Smooth muscle cell (in vitro differentiated cells): ENCODE data around the gene TGFBR2. TPM values are rescaled to one million over a fixed set of nuclear protein-coding genes. Genes with fewer than 3 reads are reported as not detected.

Source experiments
- DNase-seq: peaks from one replicate; lab custom pipeline; 2025; ENCODE audit not compliant: unreplicated experiment; lab: John Stamatoyannopoulos, UW
- H2AFZ ChIP-seq: fragments of 200-600 bp; sonication (generic); 2 replicates; pipeline ENCODE4 v1.6.0; 2016; ENCODE audit warnings: antibody characterized with exemption, low read depth, mild to moderate bottlenecking
- H3F3A ChIP-seq: fragments of 200-600 bp; sonication (generic); 2 replicates; pipeline ENCODE4 v1.6.0; 2017; ENCODE audit warnings: antibody characterized with exemption, low read depth
- H3K27ac ChIP-seq: fragments of 200-600 bp; sonication (generic); 2 replicates; pipeline ENCODE4 v1.5.1; 2016; ENCODE audit warnings: low read depth, mild to moderate bottlenecking
- H3K27me3 ChIP-seq: fragments of 200-600 bp; sonication (generic); 2 replicates; pipeline ENCODE4 v1.6.1; 2016; ENCODE audit warnings: low read depth, mild to moderate bottlenecking
- H3K36me3 ChIP-seq: fragments of 200-600 bp; sonication (generic); 2 replicates; pipeline ENCODE4 v1.5.1; 2016; ENCODE audit warnings: low read depth
- H3K4me1 ChIP-seq: fragments of 200-600 bp; sonication (generic); 2 replicates; pipeline ENCODE4 v1.5.1; 2016; ENCODE audit warnings: low read depth
- H3K4me2 ChIP-seq: fragments of 200-600 bp; sonication (generic); 2 replicates; pipeline ENCODE4 v1.6.0; 2016; ENCODE audit warnings: mild to moderate bottlenecking
- H3K4me3 ChIP-seq: fragments of 200-600 bp; sonication (generic); 2 replicates; pipeline ENCODE4 v1.5.1; 2016; ENCODE audit warnings: mild to moderate bottlenecking
- H3K79me2 ChIP-seq: fragments of 200-600 bp; sonication (generic); 2 replicates; pipeline ENCODE4 v1.6.0; 2016; ENCODE audit warnings: low read depth, mild to moderate bottlenecking
- H3K9ac ChIP-seq: fragments of 200-600 bp; sonication (generic); 2 replicates; pipeline ENCODE4 v1.6.0; 2016; ENCODE audit warnings: low read depth
- H3K9me3 ChIP-seq: fragments of 200-600 bp; sonication (generic); replicated peaks from 2 replicates; pipeline ENCODE4 v1.5.1; 2016; ENCODE audit warnings: low read depth
- H4K20me1 ChIP-seq: fragments of 200-600 bp; sonication (generic); 2 replicates; pipeline ENCODE4 v1.6.0; 2016; ENCODE audit warnings: low read depth
- CTCF ChIP-seq: fragments of 200-600 bp; sonication (generic); IDR thresholded peaks from 2 replicates; pipeline ENCODE4 v1.5.1; 2017; ENCODE audit warnings: borderline replicate concordance, mild to moderate bottlenecking, antibody characterized with exemption; ENCODE audit not compliant: insufficient read depth, poor library complexity, severe bottlenecking
- WGBS: methylation state at CpG from one replicate; pipeline ENCODE4 v1.1.7; 2016; ENCODE audit warnings: low lambda C conversion rate; 5-methylcytosine and 5-hydroxymethylcytosine counted together
- polyA plus RNA-seq: library from polyadenylated mRNA; unstranded; fragments of >200 nt; fragmentation: Nextera tagmentation; extraction: Ambion mirVana; gene quantifications from 2 replicates; pipeline ENCODE4 v1.2.1, GENCODE V29; 2016
- total RNA-seq: library from RNA; depleted of rRNA; stranded (reverse); fragments of >200 nt; gene quantifications from 2 replicates; pipeline ENCODE4 v1.2.3, GENCODE V29; 2014

The TGFBR2 gene
- total and polyA plus RNA-seq, 2 experiments from 2014 or later, result 39.6 to 53.7 TPM

GRCh38 chr3:30604558-30604957 lies 1.8 kb upstream of the TGFBR2 start:
- H3K4me2 ChIP-seq, result no peak overlapping the region
- no peak for DNase-seq
- no peak overlapping the region for H3K4me3 ChIP-seq
- H3K27me3 ChIP-seq, result no peaks in the 10 kb centered on the region
- H2AFZ ChIP-seq, result no peak overlapping the region
- H3K4me1 ChIP-seq, result peaks cover 5% of the 10 kb centered on the region
- peaks cover 30% of the 10 kb centered on the region for H3K79me2 ChIP-seq
- H4K20me1 ChIP-seq, result peaks cover 12% of the 10 kb centered on the region
- no peaks in the 10 kb centered on the region for H3K36me3 ChIP-seq
- no peak overlapping the region for H3K9ac ChIP-seq
- no peaks in the 10 kb centered on the region for H3K9me3 ChIP-seq
- 71% methylated on average over 5 of the region's 5 CpGs for WGBS
- H3K27ac ChIP-seq, result no peak overlapping the region
- H3F3A ChIP-seq, result no peaks in the 10 kb centered on the region
- no peak for TF ChIP-seq CTCF

GRCh38 chr3:30605005-30605404 lies 1.4 kb upstream of the TGFBR2 start:
- Histone ChIP-seq H3K79me2 (peaks cover 35% of the 10 kb centered on the region), H3K36me3 (no peaks in the 10 kb centered on the region), H3K4me1 (peaks cover 5% of the 10 kb centered on the region), H4K20me1 (peaks cover 16% of the 10 kb centered on the region), H3K4me3 (no peak overlapping the region), H3F3A (no peaks in the 10 kb centered on the region), H3K9me3 (no peaks in the 10 kb centered on the region), H3K27me3 (no peaks in the 10 kb centered on the region), H2AFZ (no peak overlapping the region), H3K27ac (no peak overlapping the region), H3K4me2 (no peak overlapping the region), H3K9ac (no peak overlapping the region)
- 57% methylated on average over 4 of the region's 4 CpGs for WGBS
- no peak for TF ChIP-seq CTCF
- no peak for DNase-seq

- Histone ChIP-seq H3K79me2 (peaks cover 43% of the 10 kb centered on the region), H3K9ac (peak overlapping the region; percentile 78), H3F3A (no peaks in the 10 kb centered on the region), H4K20me1 (peaks cover 24% of the 10 kb centered on the region), H3K9me3 (no peaks in the 10 kb centered on the region), H3K36me3 (no peaks in the 10 kb centered on the region), H3K4me2 (peak overlapping the region; percentile 93), H3K4me1 (peaks cover 5% of the 10 kb centered on the region), H2AFZ (peak overlapping the region; percentile 98), H3K4me3 (peak overlapping the region; percentile 88), H3K27me3 (no peaks in the 10 kb centered on the region), H3K27ac (peak overlapping the region; percentile 81)
- no peak for TF ChIP-seq CTCF
- DNase-seq, result no peak
- WGBS, result 26% methylated on average over 10 of the region's 10 CpGs
These were observed 598 bp upstream of the TGFBR2 start for GRCh38 chr3:30605706-30606300.

- Histone ChIP-seq H3K79me2 (peaks cover 57% of the 10 kb centered on the region), H3K9me3 (no peaks in the 10 kb centered on the region), H4K20me1 (peaks cover 38% of the 10 kb centered on the region), H3K4me3 (peak overlapping the region; percentile 88), H3K9ac (peak overlapping the region; percentile 93), H3K4me1 (peaks cover 11% of the 10 kb centered on the region), H3F3A (no peaks in the 10 kb centered on the region), H3K4me2 (peak overlapping the region; percentile 93), H3K27me3 (no peaks in the 10 kb centered on the region), H3K27ac (peak overlapping the region; percentile 81), H3K36me3 (no peaks in the 10 kb centered on the region), H2AFZ (peak overlapping the region; percentile 90)
- DNase-seq, result peak; percentile 40
- no peak for TF ChIP-seq CTCF
- 4% methylated on average over 45 of the region's 45 CpGs for WGBS
These were observed 832 bp downstream of the TGFBR2 start for GRCh38 chr3:30607032-30607833.
